Osteocyte (in vitro differentiated cells): ENCODE results near the gene SEZ6L. TPM values are rescaled to one million over a fixed set of nuclear protein-coding genes. Genes with fewer than 3 reads are reported as not detected.

Experiments
- DNase-seq: peaks from one replicate; pipeline ENCODE4 v3.0.0; 2021; ENCODE audit warnings: mixed read lengths; ENCODE audit not compliant: unreplicated experiment; ENCODE audit errors: extremely low spot score
- H3K27ac Mint-ChIP-seq: one replicate; pipeline ENCODE4 v1.8.0; 2021; ENCODE audit warnings: mild to moderate bottlenecking, mixed read lengths; ENCODE audit not compliant: unreplicated experiment
- H3K27me3 Mint-ChIP-seq: one replicate; pipeline ENCODE4 v1.8.0; 2021; ENCODE audit warnings: mixed read lengths; ENCODE audit not compliant: unreplicated experiment
- H3K36me3 Mint-ChIP-seq: one replicate; pipeline ENCODE4 v1.8.0; 2021; ENCODE audit warnings: mixed read lengths; ENCODE audit not compliant: unreplicated experiment
- H3K4me1 Mint-ChIP-seq: one replicate; pipeline ENCODE4 v1.8.0; 2021; ENCODE audit warnings: mixed read lengths; ENCODE audit not compliant: unreplicated experiment
- H3K4me3 Mint-ChIP-seq: one replicate; pipeline ENCODE4 v1.8.0; 2021; ENCODE audit warnings: mild to moderate bottlenecking, moderate library complexity, mixed read lengths; ENCODE audit not compliant: unreplicated experiment
- H3K9me3 Mint-ChIP-seq: one replicate; pipeline ENCODE4 v1.8.0; 2021; ENCODE audit warnings: mixed read lengths; ENCODE audit not compliant: unreplicated experiment
- total RNA-seq: library from RNA; stranded (reverse); gene quantifications from 2 replicates; pipeline ENCODE4 v1.2.1, GENCODE V29; 2021
- TF ChIP-seq, protein P1 (sequence below): fragments of 200-600 bp; sonication (generic); IDR thresholded peaks from 2 replicates; pipeline ENCODE4 v1.5.0; 2021; ENCODE audit warnings: antibody characterized with exemption, mild to moderate bottlenecking, moderate library complexity

Gene SEZ6L
- total RNA-seq, 1 donor from 2014 or later: not detected

DNA sequence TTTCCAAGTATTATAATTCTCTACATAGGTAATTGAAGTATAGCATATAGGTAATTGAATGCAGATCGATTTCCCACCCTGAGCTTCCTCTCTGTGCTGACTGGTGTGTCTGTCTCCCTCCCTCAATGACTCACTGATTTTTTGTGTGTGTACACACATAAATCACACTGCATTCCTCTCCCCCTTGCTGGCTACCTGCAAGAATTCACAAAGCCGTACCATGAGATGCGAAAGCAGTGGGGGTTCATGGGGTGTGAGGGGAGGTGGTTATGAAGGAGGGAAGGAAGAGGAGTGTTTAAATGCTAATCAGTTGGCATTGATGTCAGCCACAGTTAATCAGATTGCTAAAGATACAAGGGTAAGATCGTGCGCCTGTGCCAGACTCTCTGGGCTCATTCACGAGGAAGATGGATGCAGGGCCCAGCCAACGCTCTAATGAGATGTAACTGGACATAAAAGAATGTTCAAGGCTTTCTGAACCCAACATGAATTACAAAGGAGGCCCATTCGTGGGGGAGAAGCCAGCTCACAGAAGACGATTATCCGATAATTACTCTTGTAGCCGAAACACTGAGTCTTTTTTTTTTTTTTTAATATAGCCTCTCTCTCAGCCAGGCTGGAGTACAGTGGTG is 107.4 kb downstream of the SEZ6L start:
- Mint-ChIP-seq H3K9me3 (no peaks in the 10 kb centered on the region), H3K36me3 (no peaks in the 10 kb centered on the region), H3K4me1 (no peaks in the 10 kb centered on the region), H3K27me3 (peaks cover 26% of the 10 kb centered on the region), H3K27ac (no peak overlapping the region), H3K4me3 (no peak overlapping the region)
- TF ChIP-seq, protein P1, sequence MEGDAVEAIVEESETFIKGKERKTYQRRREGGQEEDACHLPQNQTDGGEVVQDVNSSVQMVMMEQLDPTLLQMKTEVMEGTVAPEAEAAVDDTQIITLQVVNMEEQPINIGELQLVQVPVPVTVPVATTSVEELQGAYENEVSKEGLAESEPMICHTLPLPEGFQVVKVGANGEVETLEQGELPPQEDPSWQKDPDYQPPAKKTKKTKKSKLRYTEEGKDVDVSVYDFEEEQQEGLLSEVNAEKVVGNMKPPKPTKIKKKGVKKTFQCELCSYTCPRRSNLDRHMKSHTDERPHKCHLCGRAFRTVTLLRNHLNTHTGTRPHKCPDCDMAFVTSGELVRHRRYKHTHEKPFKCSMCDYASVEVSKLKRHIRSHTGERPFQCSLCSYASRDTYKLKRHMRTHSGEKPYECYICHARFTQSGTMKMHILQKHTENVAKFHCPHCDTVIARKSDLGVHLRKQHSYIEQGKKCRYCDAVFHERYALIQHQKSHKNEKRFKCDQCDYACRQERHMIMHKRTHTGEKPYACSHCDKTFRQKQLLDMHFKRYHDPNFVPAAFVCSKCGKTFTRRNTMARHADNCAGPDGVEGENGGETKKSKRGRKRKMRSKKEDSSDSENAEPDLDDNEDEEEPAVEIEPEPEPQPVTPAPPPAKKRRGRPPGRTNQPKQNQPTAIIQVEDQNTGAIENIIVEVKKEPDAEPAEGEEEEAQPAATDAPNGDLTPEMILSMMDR: no peak
- DNase-seq: no peak

GRCh38 chr22:26281941-26282340 is 112.7 kb downstream of the SEZ6L start:
- TF ChIP-seq, protein P1: no peak

DNA sequence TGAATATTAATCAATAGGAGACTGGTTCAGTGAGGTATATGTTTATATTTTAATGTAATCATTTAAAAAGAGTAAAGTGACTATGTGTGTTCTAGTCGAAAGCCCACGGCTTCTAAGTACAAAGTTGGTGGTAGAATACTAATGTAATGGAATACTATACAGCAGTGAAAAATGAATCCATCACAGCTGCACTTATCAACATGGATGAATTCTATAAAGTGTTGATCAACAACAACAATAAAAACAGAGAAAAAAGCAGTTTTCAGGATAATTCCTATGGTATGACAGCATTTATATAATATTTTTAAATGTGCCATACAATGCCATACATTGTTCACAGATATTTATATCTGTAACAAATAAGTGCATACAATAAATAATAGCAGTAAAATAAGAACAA is 114.1 kb downstream of the SEZ6L start:
- TF ChIP-seq, protein P1: no peak
- Mint-ChIP-seq H3K4me1 (no peaks in the 10 kb centered on the region), H3K27ac (no peak overlapping the region), H3K4me3 (no peak overlapping the region), H3K9me3 (no peaks in the 10 kb centered on the region), H3K36me3 (no peaks in the 10 kb centered on the region), H3K27me3 (peaks cover 34% of the 10 kb centered on the region)
- no peak for DNase-seq

More at GRCh38 chr22:26281941-26282340, 112.7 kb downstream of the SEZ6L start:
- no peak overlapping the region for H3K4me3 Mint-ChIP-seq
- no peaks in the 10 kb centered on the region for H3K36me3 Mint-ChIP-seq
- no peaks in the 10 kb centered on the region for H3K9me3 Mint-ChIP-seq
- H3K27me3 Mint-ChIP-seq: peaks cover 35% of the 10 kb centered on the region
- no peaks in the 10 kb centered on the region for H3K4me1 Mint-ChIP-seq
- no peak overlapping the region for H3K27ac Mint-ChIP-seq
- DNase-seq: no peak

DNA sequence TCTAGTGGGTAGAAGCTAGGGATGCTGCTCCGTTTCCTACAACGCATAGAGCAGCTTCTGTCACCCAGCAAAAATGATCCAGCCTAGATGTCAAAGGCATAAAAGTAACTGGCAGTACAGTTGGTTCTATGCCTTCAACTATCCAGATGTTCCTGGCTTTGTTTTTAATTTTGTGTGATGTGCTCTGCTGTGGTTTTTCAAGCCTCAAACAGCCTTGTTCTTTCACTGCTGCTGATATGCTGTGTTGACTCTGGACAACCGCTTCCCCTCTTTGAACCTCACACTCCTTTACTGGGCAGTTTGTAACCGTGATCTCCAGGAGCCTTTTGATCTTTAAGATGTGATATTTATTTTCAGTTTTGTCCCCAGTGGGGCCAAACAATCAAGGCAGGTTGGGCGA is 116.4 kb downstream of the SEZ6L start:
- H3K9me3 Mint-ChIP-seq: no peaks in the 10 kb centered on the region
- H3K36me3 Mint-ChIP-seq: no peaks in the 10 kb centered on the region

DNA sequence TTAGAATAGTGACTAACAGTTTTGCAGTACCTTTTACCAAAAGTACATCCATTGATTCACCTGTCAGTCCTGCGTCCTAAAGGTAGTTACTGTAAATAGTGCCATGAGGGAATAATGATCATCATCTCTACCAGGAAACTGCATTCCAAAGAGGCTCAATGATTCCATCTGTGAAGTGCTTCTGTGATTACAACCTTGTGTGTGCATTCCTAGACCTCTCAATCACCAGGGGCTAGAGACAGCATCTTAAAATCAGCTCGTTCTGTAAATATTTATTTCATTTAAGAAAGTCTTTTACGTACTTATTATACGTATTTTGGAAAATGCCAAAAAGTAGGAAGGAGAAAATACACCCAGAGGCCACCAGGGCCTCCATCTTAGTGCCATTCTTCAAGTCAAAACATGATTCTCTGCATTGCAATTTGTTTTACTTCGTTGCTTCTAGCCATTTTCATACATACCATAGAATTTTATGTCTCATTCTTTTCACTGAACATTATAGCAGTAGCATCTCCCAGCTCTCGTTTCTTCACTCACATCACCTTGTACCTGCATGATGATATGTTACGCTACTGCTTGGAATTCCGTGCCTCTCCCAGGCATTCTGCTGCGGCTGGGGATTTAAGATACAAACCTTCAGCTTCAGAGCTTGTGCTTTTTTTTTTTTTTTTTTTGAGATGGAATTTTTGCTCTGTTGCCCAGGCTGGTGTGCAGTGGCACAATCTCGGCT is 117.0 kb downstream of the SEZ6L start:
- no peak for DNase-seq

More for the DNA sequence above, 116.4 kb downstream of the SEZ6L start:
- H3K4me1 Mint-ChIP-seq: no peaks in the 10 kb centered on the region
- H3K4me3 Mint-ChIP-seq: no peak overlapping the region
- no peak for DNase-seq
- TF ChIP-seq, protein P1: no peak
- no peak overlapping the region for H3K27ac Mint-ChIP-seq
- H3K27me3 Mint-ChIP-seq: peaks cover 28% of the 10 kb centered on the region

More for the DNA sequence above, 117.0 kb downstream of the SEZ6L start:
- no peaks in the 10 kb centered on the region for H3K9me3 Mint-ChIP-seq
- H3K4me3 Mint-ChIP-seq: no peak overlapping the region
- peaks cover 31% of the 10 kb centered on the region for H3K27me3 Mint-ChIP-seq
- TF ChIP-seq, protein P1: no peak
- no peaks in the 10 kb centered on the region for H3K4me1 Mint-ChIP-seq
- H3K27ac Mint-ChIP-seq: no peak overlapping the region
- H3K36me3 Mint-ChIP-seq: no peaks in the 10 kb centered on the region
